Islet of Langerhans (tissue), 1 donor: ENCODE results near the gene FIBP.

Experiments used
- FAIRE-seq: peaks from one replicate; lab custom pipeline; 2011; peaks lifted over from hg19 to GRCh38; lab: Jason Lieb, UNC

The FIBP gene

GRCh38 chr11:65869643-65870306, 18.5 kb downstream of the FIBP start:
- no peak for FAIRE-seq

GRCh38 chr11:65868907-65869306, 19.4 kb downstream of the FIBP start:
- FAIRE-seq, result no peak

GRCh38 chr11:65868076-65868667, 20.1 kb downstream of the FIBP start:
- FAIRE-seq, result no peak

GRCh38 chr11:65867284-65868071, 20.8 kb downstream of the FIBP start:
- FAIRE-seq, result no peak

- no peak for FAIRE-seq
Measured at GRCh38 chr11:65866509-65867283, 21.6 kb downstream of the FIBP start.

- FAIRE-seq, result no peak
Measured at GRCh38 chr11:65865550-65866172, 22.6 kb downstream of the FIBP start.

- no peak for FAIRE-seq
Measured at GRCh38 chr11:65864706-65865471, 23.4 kb downstream of the FIBP start.

GRCh38 chr11:65863889-65864705, 24.2 kb downstream of the FIBP start:
- no peak for FAIRE-seq

GRCh38 chr11:65862941-65863888, 25.1 kb downstream of the FIBP start:
- FAIRE-seq, result no peak

GRCh38 chr11:65862191-65862735, 26.0 kb downstream of the FIBP start:
- no peak for FAIRE-seq

- FAIRE-seq, result no peak
Measured at GRCh38 chr11:65861533-65862183, 26.6 kb downstream of the FIBP start.

GRCh38 chr11:65861165-65861505, 27.1 kb downstream of the FIBP start:
- FAIRE-seq, result no peak

GRCh38 chr11:65860278-65861164, 27.8 kb downstream of the FIBP start, which contains the start of gene MUS81:
Gene MUS81, plus strand, starts transcription at chr11:65860433. Its CDS starts 321 bp downstream, at chr11:65860754.
- no peak for FAIRE-seq

GRCh38 chr11:65859812-65860277, 28.4 kb downstream of the FIBP start:
- FAIRE-seq, result no peak

GRCh38 chr11:65859095-65859811, 29.0 kb downstream of the FIBP start:
- FAIRE-seq, result no peak

GRCh38 chr11:65858681-65859087, 29.6 kb downstream of the FIBP start:
- FAIRE-seq, result no peak
